ENCODE data around the gene EPPIN.

Gene EPPIN

DNA sequence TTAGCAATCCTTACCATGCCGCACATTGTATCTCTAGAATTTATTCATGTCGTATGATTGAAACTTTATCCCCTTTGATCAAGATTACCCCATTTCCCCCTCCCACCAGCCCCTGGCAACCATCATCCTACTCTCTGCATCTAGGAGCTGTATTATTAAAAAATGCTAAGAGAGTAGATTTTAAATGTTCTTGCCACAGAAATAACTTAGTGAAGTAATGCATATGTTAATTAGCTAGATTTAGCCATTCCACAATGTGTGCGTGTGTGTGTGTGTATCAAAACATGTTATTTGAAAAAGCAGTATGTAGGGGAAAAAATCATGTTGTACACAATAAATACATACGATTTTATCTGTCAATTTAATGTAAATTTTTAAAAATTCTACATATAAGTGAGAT lies 19.9 kb downstream of the EPPIN start:
- no peak for DNase-seq

DNA sequence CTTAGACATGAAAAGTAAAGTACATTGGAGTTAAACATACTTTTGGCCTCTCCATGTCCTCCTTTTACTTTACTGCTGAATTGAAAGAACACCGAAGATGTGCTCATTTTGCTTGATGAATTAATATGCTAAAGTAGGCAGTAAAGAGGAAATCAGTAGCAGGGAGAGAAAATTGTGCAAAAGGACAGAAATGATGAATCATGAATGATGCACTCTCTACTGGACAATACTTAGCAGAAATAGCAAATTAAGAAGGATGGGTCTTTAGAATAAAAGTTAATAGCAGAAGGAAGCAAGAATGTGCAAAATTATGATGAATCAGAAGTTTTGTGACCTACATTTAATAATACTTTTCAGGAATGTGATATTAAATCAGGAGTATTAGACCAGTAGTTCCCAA lies 23.4 kb downstream of the EPPIN start:
- DNase-seq: no peak

DNA sequence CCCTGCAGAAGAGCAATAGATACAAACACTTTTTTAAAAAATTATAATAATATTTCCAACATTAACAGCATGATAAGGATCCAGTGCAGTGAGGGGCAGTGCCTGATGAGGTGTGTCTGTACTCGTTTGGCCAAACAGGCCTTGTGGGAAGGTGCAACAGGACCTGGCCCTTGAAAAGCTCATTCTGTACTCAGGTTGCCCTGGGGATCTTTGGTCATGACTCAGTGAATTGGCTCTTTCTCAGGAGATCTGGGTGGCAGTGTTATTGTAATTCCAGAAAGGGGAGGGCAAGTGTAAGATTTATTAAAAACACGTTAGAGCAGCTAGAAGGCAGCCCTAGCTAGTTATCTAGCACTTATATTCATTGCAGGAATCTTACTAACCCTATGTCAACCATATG lies 28.9 kb downstream of the EPPIN start:
- no peak for DNase-seq

DNA sequence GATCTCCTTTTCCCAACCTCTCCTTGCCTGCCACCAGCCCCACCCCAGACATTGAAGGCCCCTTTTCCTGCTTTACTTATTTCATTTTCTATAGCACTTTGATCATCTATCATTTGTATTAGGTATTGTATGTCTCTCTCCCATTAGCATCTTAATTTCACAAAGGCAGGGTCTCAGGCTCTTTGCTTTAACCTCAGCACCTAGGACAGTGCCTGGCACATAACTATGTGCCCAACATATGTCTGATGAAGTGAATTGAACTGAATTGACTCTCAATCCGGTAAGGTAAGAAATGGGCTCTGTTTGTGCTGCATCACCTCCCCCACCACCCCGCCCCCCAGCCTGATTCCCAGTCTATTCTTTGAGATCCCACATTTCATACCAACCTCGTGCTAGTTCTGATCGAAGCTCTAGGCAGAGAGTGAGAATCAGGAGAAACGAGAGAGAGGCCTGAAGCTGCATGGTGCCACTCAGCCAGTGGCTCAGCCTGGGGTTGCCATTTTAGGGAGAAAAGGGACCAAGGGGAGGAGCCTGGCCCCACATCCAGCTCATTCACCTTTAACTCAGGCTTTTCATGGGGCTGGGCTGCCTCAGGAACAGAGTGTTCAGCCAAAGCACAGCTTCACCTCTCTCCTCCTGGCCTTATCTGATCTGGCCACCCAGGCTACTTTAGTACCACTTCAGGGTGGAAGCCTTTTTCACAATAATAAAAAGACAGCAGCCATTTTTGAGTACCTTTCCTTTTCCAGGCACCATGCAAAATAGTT lies 31.9 kb downstream of the EPPIN start, which contains the start of gene SPINT3:
TSS of gene SPINT3 (minus strand) at position 476 of the 767 bp plus-strand sequence. CDS start at position 462, 14 bp downstream.
- DNase-seq: no peak

DNA sequence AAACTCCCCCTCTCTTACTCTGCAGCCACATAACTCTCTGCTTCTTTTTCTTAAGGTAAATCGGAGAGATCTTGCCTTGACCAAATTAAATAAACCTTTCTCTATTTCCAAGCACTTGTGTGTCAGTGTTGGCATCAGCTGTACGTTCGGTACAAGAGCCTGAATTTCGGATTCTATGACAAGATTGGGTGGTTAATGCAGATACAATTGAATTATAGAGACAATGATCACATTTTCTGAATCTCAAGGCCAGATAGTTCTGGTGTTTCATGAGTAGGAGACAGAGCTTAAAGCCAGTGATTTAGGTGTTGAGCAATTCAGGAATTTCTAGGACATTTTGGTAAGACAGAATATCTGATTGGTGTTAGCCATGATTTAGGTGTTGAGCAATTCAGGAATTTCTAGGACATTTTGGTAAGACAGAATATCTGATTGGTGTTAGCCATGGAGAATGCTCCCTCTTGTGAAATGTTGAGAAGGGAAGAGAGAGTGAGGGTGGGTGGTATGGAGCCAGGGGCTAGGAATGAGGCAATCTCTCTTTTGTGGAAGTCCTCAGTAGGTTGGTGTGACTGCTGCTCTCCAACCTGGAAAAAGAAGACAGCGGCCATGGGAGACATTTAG lies 36.8 kb downstream of the EPPIN start:
- DNase-seq: no peak

DNA sequence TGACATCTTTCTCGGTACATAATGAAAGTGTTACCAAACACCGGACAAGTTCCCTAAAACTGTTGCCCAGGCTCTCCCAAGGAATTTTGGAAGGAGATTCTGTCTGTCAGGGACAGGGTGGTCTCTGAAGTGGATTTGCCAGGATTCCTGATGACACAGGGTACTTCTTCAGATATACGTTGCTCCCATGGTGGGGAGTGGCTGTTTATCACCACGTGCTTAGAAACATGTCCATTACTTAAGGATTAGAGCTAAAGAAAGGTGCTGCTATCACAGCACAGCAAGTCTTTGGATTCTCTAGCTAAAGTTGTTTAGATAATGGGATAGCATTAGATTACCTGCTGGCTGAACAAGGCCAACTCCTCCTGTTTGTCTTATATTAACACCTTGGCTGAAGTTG lies 38.1 kb downstream of the EPPIN start:
- DNase-seq: no peak

DNA sequence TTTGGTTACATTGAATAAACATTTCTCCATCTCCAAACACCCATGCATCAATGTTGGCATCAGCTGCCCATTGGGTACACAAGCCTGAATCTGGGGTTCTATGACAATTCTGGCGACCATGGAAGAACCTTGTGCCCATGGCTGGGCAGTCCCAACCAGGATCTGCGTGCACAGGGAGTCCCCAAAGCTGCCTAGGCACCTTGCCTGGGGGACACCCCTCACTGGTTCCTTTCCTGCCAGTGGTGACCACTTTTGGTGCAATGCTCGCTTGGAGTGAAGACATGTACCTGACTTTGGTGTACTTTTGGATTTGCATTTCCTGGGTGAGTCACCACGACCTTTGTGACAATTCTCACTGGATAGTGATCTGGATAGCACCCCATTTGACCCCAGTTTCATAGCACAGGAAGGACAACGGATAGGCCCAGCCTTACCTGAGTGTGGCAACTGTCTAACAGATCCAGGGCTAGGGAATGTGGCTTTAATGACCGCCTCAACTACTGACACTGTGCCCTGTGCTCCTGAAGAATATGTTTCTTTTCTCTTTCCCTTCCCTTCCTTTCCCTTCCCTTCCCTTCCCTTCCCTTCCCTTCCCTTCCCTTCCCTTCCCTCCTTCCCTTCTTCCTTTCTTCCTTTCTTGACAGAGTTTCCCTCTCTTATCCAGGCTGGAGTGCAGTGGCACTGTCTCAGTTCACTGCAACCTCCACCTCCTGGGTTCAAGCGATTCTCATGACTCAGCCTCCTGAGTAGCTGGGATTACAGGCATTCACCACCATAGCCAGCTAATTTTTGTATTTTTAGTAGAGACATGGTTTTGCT lies 38.9 kb downstream of the EPPIN start:
- no peak for DNase-seq

DNA sequence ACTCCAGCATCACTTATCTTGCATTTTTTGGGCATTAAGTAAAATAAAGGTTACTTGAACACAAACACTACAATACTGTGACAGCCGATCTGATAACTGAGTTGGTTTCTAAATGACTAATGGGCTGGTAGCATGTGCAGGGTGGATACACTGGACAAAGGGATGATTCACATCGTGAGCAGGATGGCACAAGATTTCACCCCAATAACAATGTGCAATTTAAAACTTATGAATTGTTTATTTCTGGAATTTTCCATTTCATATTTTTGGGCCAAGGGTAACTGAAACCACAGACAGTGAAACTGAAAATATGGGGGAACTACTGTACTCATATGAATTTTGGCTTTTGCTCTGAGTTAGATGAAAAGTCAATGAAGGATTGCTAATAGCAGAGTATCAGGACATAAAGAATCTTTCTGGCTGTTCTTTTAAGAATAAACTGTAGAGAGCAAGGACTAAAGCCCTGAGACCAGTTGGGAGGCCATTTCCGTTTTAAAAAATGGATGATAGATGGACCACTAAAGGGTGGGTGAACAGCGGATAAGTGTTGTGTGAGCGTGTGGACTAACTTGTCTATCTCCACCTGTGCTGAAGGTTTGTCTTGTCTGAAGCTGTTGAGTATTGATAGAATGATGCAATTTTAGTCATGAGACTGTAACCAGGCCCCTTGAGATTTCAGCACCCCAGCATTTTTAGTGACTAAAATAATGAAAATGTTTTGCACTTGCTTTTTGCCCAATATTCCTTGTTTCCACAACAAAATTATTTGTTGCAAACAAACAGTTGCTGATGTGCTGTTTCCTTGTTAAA lies 40.0 kb downstream of the EPPIN start:
- no peak for DNase-seq

DNA sequence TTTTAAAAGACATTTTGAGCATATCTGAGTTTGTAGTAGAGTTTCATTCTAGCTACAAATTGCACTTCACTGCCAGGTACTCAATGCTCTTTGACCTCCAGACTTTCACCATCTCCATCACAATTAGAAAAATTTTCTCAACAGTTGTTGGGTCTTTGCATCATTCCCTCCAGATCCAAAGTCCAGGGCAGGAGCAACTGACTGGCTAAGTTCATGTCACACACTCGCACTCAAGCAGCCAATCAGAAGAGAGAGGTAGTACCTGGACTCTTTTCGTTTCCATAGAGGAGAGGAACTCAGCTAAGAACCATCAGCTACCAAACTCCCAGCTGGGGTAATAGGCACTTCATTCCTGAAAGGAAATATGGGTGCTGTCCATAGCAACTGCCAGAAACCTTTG lies 40.8 kb downstream of the EPPIN start:
- no peak for DNase-seq

DNA sequence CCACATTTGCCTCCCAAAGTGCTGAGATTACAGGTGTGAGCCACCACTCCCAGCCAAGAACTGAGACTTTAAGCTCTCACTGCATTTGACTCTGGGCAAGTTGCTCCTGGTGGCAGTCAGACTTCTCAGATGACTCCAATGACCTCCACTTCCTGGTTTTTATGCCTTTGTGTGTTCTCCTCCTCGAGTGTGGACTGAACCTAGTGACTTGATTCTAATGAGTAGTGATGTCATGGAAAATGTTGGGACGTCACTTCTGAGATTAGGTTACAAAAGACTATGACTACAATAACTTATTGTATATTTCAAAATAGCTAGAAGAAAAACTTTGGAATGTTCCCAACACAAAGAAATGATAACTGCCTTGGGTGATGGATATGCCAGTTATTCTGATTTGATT lies 43.8 kb downstream of the EPPIN start:
- DNase-seq: no peak

DNA sequence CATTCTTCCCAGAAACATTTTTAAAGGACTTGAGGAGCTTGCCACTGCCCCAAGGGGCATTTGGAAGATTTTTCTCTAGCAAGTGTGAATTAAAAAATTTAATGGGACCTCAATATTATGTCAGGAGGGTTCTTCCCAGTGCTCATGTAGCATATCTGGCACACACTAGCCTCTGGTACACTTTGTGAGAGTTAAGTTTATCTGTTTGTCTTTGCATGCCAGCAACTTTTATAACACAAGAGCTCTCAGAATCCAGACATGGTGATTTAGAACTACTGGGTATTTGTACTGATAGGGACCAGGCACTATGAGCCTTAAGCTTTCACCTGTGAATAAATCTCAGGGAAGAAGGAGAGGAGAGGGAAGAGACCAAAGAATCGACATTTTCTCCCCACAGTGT lies 44.6 kb downstream of the EPPIN start:
- DNase-seq: no peak

DNA sequence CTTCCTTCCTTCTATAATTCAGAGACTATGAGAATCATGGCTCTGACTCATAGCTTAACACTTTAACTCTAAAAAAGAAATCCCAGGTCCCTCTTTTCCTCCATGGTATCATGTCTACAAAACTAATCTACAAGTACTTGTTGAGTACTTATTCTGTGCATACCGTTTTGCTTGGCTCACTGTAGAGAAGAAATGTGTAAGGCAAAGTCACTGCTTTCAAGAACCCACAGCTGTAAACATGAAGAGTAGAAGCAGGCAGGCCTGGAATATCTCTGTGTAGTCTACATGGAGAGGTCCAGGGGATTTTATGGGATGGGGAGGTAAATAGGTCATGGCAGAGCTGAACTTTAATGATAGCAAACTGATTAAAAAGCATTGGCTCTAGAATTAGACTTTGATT lies 45.6 kb downstream of the EPPIN start:
- DNase-seq: no peak

DNA sequence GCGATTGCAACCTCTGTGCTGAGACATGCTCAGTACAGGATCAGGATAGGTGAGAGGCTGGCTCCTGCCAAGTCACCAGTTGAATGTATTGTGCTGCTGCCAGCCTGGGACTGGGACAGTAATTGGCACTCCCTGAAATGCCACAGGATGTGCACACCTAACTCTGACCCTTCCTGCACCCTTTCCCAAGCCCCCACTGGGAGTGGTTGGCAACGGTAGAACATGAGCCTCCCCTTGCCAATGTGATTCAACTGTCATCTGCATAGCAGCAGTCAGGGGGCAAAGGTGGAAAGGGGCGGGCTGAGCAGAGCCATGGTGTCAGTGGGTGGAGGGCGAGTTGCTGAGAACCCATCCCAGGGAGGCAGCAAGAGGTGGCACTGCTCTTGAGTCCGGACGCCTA lies 47.2 kb downstream of the EPPIN start:
- DNase-seq: no peak

DNA sequence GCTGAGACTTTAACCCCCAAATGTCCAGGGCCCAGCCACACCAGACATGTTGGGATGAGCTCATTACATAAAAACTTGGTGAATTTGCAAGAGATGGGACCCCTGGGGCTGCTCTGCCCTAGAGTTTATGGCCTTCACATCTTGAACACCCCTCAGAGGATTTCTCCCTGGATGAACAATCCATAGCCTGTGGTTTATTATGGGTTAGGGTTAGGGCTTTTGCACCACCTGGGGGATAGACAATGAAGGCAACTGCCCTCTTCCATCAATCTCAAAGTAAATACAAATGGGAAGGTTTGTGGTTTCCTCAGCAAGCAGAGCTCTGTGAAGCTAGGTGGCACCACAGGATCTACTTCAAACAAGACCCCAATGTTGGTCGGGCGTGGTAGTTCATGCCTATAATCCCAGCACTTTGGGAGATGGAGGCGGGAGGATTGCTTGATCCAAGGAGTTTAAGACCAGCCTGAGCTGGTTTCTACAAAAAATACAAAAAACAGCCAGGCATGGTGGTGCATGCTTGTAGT lies 49.2 kb downstream of the EPPIN start:
- DNase-seq: no peak

DNA sequence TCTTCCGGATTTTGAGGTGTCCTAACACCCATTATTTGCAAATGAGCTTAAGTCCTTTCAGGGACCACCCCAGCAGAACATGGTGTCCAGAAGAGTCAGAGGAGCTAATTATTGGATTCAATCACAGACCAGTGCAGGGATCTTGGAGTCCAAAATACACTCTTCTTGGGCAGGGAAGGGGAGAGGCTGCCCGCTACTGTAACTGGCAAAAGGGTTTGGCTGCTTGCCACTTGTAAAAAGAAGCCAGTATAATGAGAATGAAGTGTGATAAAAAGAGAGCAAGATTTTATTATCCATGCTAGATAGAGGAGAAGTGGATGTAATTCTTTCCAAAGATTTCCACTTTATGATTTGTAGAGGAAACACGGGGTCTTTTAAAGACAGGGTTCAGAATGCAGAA lies 51.0 kb downstream of the EPPIN start:
- DNase-seq: no peak

DNA sequence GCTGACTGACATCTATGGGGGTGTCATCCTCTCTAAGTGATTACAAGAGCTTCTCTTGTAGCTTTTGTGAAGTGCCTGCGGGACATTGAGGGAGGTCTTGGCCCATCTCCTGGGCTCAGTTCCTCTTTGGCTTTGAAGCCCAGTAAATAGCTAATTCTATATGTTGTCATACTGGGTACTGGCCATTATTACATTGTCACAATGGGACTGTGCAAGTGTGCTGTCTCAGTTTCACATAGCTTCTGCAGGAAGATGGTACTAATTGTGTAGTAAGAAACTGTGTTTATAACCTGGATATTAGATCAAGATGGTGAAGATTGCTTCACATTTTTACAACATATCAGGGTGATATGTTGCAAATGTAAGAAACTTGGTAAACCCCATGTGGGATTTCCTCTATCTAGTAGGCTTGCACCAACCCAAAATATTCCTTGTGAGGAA lies 51.7 kb downstream of the EPPIN start:
- no peak for DNase-seq

All from activated naive CD4-positive, alpha-beta T cell (primary cell).